GM19193 (cell line): ENCODE data around the gene TRIM31.

ENCODE experiments used
- POLR2A ChIP-seq: IDR thresholded peaks from 4 replicates; pipeline ENCODE4 v1.6.1; 2011; ENCODE audit not compliant: insufficient read depth, insufficient read length; ENCODE audit errors: extremely low read depth

Gene TRIM31

DNA sequence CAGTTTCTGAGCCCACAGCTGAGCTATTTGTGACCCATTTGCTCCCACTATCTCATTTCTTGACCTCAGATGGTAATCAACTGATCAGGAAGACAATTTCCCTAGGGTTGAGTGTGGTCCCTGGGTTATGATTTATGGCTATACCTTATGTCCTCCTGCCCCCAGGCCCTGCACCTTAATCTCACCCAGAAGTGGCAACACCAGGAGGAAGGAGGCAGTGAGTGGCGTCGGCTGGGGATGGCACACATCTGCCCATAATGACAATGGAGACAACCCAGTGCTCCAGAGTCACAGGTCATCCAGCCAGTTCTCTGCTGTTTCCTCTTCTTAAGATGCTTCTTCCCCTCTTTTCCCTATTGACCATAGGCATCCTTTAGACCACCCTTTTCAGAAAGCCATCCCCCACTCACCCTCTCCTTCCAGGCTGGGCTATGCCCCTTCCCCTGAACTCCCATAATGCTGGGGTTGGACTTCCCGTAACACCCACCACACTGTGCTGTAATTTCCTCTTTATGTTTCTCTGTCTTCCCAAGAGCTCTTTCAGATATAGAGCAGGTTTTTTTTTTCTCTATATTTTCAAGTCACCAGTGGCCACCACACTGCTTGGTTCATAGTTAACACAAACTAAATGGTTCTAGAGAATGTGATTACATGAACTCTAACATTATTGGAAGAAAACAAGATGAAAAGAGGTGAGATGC lies 40.2 kb upstream of the TRIM31 start:
- TF ChIP-seq POLR2A = no peak

GRCh38 chr6:30152016-30152673 lies 39.3 kb upstream of the TRIM31 start:
- TF ChIP-seq POLR2A = no peak

DNA sequence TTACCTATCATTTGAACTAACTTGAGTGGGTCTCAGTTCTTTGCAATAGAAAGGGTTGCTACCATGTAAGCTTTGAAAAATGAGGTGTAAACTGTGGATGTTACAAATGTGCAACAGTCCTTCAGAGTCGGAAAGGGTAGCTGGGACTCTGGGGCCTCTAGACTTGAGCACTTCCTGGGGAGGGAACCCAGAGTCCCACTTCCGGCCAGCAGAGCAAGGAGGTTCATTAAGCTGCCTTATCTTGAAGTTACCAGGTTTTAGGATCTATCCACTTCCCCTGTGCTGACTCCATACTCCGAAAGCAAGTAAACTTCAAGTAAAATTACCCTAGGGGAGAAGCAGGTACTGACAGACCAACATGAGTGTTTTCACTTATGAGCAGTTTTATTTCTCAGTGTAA lies 38.7 kb upstream of the TRIM31 start:
- TF ChIP-seq POLR2A = no peak

DNA sequence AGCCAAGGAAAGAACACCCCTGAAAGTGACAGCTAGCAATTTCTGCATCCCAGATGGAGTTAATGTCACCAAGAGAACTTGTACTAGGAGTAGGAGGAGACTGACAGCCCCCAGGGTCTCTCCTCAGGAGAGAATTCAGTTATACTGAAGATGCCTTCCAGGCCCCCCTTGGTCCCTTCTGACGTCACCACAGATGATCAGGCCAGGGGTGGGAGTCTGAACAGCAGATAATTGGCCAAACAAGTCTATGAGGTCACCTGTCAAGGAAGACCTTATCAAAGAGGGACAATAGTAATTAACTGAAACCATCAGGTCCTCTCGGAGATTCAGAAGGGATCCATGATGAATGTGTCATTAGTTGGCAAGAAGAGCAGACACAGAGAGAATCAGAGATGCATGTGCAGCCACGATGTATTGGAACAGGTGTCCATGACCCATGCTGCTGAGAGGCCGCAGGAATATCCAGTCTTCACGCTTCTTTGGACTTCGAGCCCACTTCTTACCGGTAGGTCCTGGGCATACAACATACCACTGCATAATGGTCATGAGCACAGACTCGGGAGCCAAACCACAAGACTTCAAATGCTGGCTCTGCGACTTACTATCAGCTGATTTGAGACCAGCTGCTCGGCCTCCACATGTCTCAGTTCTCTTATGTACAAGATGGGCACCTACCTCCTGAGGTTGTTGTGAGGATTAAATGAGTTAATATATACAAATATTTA lies 37.9 kb upstream of the TRIM31 start:
- no peak for TF ChIP-seq POLR2A

DNA sequence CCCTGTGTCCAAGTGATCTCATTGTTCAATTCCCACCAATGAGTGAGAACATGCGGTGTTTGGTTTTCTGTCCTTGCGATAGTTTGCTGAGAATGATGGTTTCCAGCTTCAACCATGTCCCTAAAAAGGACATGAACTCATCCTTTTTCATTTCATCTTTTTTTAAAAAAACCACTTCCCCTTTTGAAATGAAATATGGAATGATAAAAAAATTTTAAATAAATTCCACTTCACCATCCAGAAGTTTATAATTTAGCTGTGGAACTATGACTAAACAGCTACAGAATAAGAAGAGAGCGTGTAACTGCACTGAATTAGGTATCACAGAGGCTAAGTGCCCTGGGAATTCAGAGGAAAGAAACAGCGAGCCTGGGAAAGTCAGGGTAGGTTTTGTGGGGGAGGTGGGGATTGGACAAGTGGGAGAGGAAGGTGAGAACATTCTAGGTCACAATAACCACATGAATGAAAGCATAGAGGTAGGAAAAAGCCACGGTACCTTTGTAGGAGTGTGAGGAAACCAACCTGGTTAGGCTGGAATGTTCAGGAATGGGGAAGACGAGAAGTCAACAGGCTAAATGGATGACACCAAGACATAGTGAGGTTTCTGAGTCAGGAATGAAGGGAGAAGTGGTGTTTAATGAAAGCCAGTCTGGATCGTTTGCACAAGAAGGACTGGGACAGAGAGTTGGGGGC lies 37.1 kb upstream of the TRIM31 start:
- TF ChIP-seq POLR2A = no peak

GRCh38 chr6:30149234-30149633 lies 36.3 kb upstream of the TRIM31 start:
- TF ChIP-seq POLR2A = no peak

DNA sequence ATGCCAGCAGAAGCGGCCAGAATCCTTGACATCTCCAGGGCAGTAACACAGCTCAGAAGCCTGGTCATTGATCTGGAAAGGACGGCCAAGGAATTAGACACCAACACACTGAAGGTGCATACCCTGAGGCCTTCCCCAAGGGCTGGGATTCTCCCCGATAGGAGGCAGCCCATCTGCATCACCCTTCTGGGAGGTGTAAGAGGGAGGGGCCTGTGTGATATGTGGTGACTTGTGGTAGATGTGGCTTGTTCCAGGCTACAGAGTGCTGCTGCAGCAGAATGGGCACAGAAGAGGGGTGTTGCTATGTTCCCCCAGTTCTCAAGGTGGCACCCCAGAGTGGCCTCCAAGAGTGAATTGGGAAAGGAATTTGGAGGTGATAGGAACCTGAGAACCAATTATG lies 34.2 kb upstream of the TRIM31 start:
- TF ChIP-seq POLR2A = no peak

DNA sequence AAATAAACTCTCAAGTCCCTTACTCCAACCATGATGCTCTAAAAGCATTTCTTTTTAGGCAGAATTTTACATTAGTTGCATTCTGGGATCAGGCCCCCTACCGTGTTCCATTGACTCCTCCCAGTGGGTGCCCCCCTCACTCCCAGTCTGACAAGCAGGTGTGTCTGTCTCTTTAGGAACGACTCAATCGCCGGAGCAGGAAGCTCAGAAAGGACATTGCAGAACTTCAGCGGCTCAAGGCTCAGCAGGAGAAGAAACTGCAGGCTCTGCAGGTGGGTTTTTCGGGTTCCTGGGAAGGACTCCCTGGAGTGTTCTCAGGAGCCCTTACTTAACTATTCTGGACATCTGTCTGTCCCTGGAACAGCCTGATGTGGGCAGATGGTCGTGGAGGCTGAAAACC lies 32.9 kb upstream of the TRIM31 start:
- no peak for TF ChIP-seq POLR2A

GRCh38 chr6:30144811-30145210 lies 31.9 kb upstream of the TRIM31 start:
- TF ChIP-seq POLR2A = no peak

GRCh38 chr6:30143780-30144179 lies 30.9 kb upstream of the TRIM31 start:
- TF ChIP-seq POLR2A = no peak

GRCh38 chr6:30142665-30143064 lies 29.8 kb upstream of the TRIM31 start:
- TF ChIP-seq POLR2A = no peak

- no peak for TF ChIP-seq POLR2A
Measured at GRCh38 chr6:30136570-30137286, 23.8 kb upstream of the TRIM31 start.

- no peak for TF ChIP-seq POLR2A
Measured at GRCh38 chr6:30135757-30136156, 22.9 kb upstream of the TRIM31 start, which contains the start of gene TRIM40. Gene TRIM40 (plus strand): TSS chr6:30136140. CDS start chr6:30137037, 897 bp downstream.

- TF ChIP-seq POLR2A = no peak
Measured at GRCh38 chr6:30135147-30135546, 22.3 kb upstream of the TRIM31 start.
